ENCODE data around the gene ARHGAP21. TPM values are rescaled to one million over a fixed set of nuclear protein-coding genes. Genes with fewer than 3 reads are reported as not detected.

ARHGAP21 gene
- total RNA-seq, 1 donor from 2014 or later, result 27.5 TPM

DNA sequence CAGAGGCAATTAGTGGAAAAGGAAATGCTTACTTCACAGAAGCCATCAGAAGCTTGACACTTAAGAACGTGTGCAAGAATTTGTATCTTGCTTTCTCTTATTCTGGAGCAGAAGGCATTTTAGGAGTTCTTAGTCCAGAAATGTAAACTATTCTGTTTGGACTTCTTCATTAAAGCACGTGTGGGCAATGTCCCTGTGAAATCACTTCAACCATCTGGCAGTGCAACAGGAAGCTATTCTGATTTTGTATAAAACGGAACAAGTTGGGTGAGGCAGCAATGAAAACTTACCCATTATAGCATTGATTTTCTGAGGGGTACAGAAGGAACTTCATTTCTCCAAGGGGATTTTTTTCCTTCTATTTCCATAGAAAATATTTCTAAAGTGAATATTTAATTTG, 21.3 kb upstream of the ARHGAP21 start:
- no peak overlapping the region for H3K27ac ChIP-seq
- intact Hi-C loops (cut with DNase I), result no loop called here
- no peaks in the 10 kb centered on the region for H3K27me3 ChIP-seq
- no peaks in the 10 kb centered on the region for H3K36me3 ChIP-seq
- H3K4me1 ChIP-seq, result no peaks in the 10 kb centered on the region
- no peak for DNase-seq (ENCODE audit: low spot score in 2 of 2)
- no peak overlapping the region for H3K4me3 ChIP-seq
- no peaks in the 10 kb centered on the region for H3K9me3 ChIP-seq
- no peak for TF ChIP-seq CTCF (IDR thresholded peaks at IDR 0.05)

- DNase-seq (ENCODE audit: low spot score in 2 of 2), result no peak
- no peaks in the 10 kb centered on the region for H3K4me1 ChIP-seq
- no peak overlapping the region for H3K4me3 ChIP-seq
- no peak for TF ChIP-seq CTCF (IDR thresholded peaks at IDR 0.05)
- no peak overlapping the region for H3K27ac ChIP-seq
- no peaks in the 10 kb centered on the region for H3K36me3 ChIP-seq
- H3K9me3 ChIP-seq, result no peaks in the 10 kb centered on the region
- intact Hi-C loops (cut with DNase I), result no loop called here
- H3K27me3 ChIP-seq, result no peaks in the 10 kb centered on the region
Measured at GRCh38 chr10:24740714-24741113, 17.0 kb upstream of the ARHGAP21 start.

GRCh38 chr10:24737001-24737400, 13.3 kb upstream of the ARHGAP21 start:
- TF ChIP-seq CTCF (IDR thresholded peaks at IDR 0.05), result no peak

DNA sequence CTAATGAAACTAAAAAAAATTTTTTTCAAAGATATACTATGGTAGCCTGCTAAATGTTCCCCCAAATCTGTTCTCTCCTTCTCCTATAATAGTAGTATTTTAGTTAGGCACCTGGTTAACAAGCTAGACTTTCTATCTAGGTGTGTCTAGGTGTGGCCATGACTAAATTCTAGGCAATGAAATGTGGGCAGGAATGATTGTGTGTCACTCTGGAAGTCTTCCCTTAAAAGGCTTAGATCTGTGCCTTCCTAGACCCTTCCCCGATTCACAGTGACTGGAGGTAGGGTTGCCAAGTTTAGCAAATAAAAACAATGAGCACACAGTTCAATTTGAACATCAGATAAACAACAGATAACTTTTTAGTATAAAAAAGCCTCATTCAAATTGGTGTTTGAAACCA, 8.3 kb upstream of the ARHGAP21 start:
- no peaks in the 10 kb centered on the region for H3K9me3 ChIP-seq
- no peak overlapping the region for H3K4me3 ChIP-seq
- DNase-seq (ENCODE audit: low spot score in 2 of 2), result no peak
- no peaks in the 10 kb centered on the region for H3K4me1 ChIP-seq
- intact Hi-C loops (cut with DNase I), result no loop called here
- no peaks in the 10 kb centered on the region for H3K36me3 ChIP-seq
- TF ChIP-seq CTCF (IDR thresholded peaks at IDR 0.05), result no peak
- no peak overlapping the region for H3K27ac ChIP-seq
- H3K27me3 ChIP-seq, result no peaks in the 10 kb centered on the region

More at GRCh38 chr10:24737001-24737400, 13.3 kb upstream of the ARHGAP21 start:
- no peak overlapping the region for H3K4me3 ChIP-seq
- no peaks in the 10 kb centered on the region for H3K4me1 ChIP-seq
- no peak for DNase-seq (ENCODE audit: low spot score in 2 of 2)
- H3K36me3 ChIP-seq, result no peaks in the 10 kb centered on the region
- intact Hi-C loops (cut with DNase I), result no loop called here
- no peaks in the 10 kb centered on the region for H3K9me3 ChIP-seq
- no peak overlapping the region for H3K27ac ChIP-seq
- H3K27me3 ChIP-seq, result no peaks in the 10 kb centered on the region

DNA sequence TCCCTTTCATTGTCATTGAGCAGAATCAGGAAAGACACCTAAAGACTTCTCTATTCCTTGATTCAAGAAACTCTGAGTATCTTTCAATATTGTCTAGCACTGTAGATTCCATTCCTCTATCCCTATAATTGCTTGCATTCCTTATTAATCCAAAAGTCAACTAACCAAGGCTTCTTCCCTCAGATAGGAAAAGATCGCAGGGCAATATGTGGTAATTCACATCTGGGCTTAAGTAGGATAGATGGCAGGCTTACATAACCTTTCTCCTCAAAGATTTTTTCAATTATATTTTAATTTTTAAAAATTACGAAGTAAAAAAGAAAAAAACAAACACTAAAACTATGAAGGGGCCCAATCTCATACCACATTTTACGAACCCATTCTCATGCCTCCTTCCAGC, 7.1 kb upstream of the ARHGAP21 start:
- intact Hi-C loops (cut with DNase I), result no loop called here
- H3K27ac ChIP-seq, result no peak overlapping the region
- no peaks in the 10 kb centered on the region for H3K36me3 ChIP-seq
- H3K9me3 ChIP-seq, result no peaks in the 10 kb centered on the region
- no peak overlapping the region for H3K4me3 ChIP-seq
- H3K27me3 ChIP-seq, result no peaks in the 10 kb centered on the region
- H3K4me1 ChIP-seq, result no peaks in the 10 kb centered on the region
- no peak for DNase-seq (ENCODE audit: low spot score in 2 of 2)
- no peak for TF ChIP-seq CTCF (IDR thresholded peaks at IDR 0.05)

- intact Hi-C loops (cut with DNase I), result loop anchor here (10.0 kb wide), 2 partner anchors 257 to 1633 kb away; partner anchors contain the start of gene MSRB2
- H3K4me3 ChIP-seq, result no peak overlapping the region
- H3K4me1 ChIP-seq, result peaks cover 0 to 3% of the 10 kb centered on the region in 2 donors
- H3K27me3 ChIP-seq, result no peaks in the 10 kb centered on the region
- TF ChIP-seq CTCF (IDR thresholded peaks at IDR 0.05), result no peak
- DNase-seq (ENCODE audit: low spot score in 2 of 2), result no peak
- no peaks in the 10 kb centered on the region for H3K9me3 ChIP-seq
- no peak overlapping the region for H3K27ac ChIP-seq
- H3K36me3 ChIP-seq, result no peaks in the 10 kb centered on the region
Measured at GRCh38 chr10:24727786-24728185, 4.1 kb upstream of the ARHGAP21 start.

Data from ascending aorta (tissue), 2 donors.